UCSD-AML1 (cell line): Measurements from ENCODE around the gene ARHGEF7.
"Not testable (repeated sequence)": the region's sequence is repeated elsewhere in the genome, so short reads cannot be mapped to it uniquely, and the experiment has no call there.

Experiments
- DNase-seq: peaks from one replicate; lab custom pipeline; 2025; ENCODE audit not compliant: unreplicated experiment; lab: John Stamatoyannopoulos, UW

Gene ARHGEF7

DNA sequence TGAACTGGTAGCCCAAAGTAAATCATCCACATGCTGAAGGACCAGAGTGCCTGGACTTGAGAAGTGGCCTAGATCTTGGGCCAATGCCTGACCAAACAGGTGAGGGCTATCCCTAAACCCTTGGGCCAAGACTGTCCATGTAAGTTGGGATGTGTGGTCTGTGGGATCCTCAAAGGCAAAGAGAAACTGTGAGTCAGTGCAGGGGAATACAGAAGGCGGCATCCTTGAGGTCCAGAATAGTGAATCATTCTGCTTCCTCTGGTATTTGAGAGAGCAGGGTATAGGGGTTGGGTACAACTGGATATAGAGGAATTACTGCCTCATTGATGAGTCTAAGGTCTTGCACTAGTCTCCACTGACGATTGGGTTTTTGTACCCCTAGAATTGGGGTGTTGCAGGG lies 79.5 kb downstream of the ARHGEF7 start:
- DNase-seq: not testable (repeated sequence)

DNA sequence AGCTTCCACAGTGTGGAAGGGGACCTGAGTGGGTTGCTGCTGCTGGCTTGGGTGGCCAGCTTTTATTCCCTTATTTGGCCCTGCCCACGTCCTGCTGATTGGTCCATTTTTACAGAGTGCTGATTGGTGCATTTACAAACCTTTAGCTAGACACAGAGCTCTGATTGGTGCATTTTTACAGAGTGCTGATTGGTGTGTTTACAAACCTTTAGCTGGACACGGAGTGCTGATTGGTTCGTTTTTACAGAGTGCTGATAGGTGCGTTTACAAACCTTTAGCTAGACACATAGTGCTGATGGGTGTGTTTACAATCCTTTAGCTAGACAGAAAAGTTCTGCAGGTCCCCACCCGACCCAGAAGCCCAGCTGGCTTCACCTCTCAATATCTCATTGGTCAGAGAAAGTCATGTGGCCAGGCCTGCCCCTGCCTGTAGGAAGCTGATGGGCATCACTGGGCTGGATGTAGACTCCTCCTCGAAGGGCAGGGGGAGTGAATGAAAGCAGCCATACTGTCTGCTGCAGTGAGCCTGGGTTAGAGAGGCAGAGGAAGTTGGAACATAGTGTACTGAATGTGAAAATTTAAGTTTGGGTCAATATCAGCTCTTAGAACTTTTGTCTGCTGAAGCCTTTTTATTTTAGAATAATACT lies 83.7 kb downstream of the ARHGEF7 start:
- not testable (repeated sequence) for DNase-seq

DNA sequence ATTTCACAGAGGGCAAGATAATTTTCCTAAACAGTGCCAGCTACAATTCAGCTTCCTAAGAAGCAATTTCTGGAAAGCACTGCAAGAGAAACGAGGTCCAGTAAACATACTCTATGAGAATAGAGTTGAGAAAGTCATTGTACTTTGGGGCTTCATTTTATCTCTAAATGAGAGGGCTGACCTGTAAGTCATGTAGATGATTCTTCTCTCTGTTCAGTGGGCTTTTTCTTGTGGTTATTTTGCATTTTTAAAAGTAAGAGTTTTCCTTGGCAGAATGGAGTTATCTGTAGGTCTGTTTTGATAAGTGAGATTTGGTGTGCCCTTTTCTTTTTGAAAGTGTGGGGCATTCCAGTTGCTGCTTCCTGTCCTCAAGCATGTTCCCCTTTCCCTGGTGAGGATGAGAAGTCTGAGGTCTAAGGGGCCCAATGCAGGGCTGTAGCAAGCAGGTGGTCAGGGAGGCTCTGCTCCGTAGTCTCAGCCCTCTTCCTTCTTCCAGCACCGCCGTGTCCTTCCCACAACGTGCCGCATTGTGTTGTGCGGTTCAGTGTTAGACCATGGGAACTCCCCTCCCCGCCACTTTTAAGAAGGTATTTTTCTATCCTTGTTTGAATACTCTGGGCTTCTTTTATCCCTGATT lies 86.3 kb downstream of the ARHGEF7 start:
- no peak for DNase-seq

DNA sequence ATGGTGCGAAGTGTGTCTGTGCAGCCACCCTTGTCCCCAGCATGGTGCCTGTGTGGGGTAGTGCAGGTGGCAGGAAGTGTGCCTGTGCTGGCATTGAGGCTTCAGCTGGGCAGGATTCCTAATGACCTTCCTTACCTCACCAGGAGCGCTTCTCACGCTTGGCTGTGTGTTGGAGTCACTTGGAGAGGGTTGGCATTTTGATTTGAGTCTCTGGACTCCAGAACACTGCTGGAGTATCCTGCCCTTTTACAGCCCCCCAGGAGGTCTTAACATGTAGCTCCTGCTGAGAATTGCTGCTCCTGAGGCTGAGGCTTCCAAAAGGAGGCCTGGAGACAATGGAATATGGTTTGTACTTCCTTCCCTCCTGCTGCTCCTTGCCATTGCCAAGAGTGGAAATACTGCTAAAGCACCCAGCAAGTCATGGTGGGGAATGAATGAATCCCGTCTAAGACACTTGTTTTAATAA lies 87.1 kb downstream of the ARHGEF7 start:
- no peak for DNase-seq

GRCh38 chr13:111202745-111203144 lies 87.6 kb downstream of the ARHGEF7 start:
- no peak for DNase-seq

GRCh38 chr13:111203736-111204389 lies 88.8 kb downstream of the ARHGEF7 start:
- DNase-seq: no peak

DNA sequence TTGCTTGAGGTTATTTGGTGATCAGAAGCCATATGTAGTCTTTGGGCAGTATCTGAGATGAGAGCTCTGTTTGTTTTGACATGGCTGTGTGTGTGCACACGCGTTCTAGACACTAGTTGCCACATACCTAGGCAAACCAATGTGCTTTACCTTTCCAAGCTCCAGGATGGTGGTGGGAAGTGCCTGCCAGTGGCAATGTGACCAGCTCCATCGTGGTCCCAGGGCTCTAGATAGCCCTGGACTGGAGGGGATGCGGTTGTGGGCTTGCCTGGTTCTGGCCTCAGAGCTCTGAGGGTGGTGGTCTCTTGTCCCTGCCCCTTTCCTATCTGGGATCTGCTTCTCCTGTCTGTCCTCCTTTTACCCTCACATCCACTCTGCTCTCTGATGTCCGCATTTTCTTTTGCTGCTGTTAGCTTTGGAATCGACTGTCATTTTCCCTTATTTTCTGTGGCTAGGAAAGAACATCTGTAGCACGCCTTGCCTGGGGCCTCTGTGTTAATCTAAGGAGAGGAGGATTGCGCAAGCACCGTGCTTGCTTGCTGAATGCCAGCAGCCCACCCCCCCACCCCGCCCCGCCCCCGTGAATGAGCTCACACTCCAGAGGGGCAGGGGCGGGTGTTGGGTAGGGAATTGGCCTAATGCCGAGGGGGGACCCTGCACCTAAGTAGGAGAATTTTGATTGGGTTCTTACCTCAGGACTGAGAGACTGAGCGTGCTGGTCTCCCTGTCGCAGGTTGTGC lies 89.5 kb downstream of the ARHGEF7 start:
- no peak for DNase-seq

- no peak for DNase-seq
Measured at GRCh38 chr13:111206148-111206547, 91.0 kb downstream of the ARHGEF7 start.

- no peak for DNase-seq
Measured at GRCh38 chr13:111209613-111210012, 94.5 kb downstream of the ARHGEF7 start.

DNA sequence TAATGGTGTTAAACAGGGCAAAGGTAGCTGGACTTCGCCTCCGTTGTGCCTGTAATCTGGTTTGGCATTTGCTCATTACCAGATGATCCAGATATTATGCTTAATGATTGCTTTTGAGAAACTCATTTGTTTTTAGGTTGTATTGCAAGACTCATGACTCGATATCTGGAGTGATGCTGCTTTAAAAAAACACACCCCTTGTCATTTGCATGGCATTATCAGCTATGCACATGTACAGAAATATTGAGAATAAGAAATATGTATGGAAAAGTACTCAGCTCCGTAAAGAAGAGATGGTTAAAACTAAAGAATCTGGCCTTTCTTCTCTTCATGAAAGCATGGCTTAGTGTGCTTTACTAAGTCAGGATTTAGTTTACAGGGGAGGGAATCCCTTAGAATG lies 95.0 kb downstream of the ARHGEF7 start:
- DNase-seq: no peak

DNA sequence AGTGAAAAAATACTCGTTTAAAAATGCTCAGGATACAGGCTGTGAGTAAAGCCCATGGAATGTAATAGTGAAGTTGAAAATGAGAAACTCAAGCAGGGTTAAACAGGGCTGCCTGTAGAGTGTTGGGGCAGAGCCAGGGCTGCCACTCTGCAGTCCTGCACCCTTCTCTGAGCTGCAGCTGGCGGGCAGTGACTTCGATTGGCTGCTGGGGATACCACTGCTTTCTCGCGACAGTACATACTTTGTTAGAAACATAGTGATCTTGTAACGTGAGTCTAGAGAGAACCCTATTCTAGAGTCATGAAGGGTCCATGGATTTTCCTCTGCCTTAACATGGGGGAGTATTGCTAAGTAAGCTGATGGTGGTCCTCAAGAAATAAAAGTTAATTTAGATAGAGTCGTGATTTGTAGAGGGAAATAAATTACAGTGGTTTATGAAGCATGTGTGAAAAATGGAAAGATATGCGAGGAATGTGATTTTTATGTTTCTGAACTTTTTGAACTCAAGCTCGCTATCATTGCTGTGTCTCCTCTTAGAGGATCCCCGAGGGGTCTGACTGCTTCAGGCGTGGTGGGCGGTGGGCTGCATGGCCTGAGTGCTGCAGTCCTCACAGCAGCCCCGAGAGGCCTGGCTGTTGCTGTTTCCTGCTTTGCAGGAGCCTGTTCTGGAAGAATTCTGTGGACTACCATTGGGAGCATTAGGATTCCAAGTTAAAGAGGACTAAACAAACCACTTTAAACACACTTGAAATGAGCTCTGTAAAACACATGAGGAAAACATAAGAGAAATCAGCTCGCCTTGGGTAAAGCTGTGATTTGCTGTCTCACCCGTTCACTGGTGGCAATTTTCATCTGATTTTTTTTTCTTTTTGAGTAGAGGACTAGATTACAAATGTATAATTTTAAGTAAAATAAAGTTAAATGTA lies 95.7 kb downstream of the ARHGEF7 start:
- no peak for DNase-seq

- DNase-seq: no peak
Measured at GRCh38 chr13:111211789-111212516, 96.8 kb downstream of the ARHGEF7 start.

DNA sequence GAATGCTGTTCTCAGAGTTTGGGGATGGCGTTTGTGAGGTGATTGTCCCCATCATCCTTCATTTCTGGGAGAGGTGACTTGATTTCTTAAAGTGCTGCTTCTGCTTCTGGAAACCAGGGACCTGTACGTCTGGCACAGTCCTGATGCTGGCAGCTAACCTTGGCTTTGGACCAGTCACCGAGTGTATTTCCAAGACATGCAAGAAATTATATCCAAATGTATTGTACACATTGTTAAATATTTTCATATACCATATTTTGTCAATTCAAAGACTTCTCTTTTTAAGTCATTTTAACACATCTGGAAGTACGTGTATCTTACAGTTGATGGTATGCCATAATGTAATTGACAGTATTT lies 97.4 kb downstream of the ARHGEF7 start:
- DNase-seq: no peak

DNA sequence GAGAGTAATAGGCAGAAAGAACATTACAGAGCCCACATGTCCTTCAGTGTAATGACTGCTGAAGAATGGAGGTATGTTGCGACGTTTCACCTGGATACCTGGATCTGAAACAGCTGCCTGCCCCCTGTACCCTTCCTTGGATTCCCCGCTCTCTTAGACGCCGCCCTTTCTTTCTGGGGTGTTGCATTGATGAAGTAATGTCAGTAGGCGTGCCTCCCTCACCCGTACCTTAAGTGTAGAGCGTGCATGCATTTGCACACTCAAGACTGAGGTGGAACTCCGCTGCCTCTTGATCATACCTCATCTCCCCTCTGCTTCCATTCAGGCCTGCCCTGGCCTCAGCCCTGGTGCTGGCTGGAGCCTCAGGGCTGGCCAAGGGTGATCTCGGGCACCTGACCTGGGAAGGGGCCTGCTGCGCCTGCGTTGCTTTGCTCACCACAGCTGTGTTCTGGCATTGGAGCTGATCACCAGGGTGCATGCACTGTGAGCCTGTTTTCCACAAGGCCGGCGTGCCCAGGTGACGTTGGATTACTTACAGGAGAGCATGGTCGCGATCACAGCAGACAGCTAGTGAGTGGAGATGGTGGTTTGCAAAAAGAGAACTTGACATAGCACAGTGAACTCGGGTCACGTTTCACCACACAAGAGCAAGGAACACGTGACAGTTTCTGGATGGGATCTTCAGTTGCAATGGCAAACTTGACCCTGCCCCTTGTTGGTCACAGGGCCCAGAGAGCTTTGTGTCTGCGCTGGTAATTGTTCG lies 99.0 kb downstream of the ARHGEF7 start:
- no peak for DNase-seq

- no peak for DNase-seq
Measured at GRCh38 chr13:111215081-111216047, 100.3 kb downstream of the ARHGEF7 start.

DNA sequence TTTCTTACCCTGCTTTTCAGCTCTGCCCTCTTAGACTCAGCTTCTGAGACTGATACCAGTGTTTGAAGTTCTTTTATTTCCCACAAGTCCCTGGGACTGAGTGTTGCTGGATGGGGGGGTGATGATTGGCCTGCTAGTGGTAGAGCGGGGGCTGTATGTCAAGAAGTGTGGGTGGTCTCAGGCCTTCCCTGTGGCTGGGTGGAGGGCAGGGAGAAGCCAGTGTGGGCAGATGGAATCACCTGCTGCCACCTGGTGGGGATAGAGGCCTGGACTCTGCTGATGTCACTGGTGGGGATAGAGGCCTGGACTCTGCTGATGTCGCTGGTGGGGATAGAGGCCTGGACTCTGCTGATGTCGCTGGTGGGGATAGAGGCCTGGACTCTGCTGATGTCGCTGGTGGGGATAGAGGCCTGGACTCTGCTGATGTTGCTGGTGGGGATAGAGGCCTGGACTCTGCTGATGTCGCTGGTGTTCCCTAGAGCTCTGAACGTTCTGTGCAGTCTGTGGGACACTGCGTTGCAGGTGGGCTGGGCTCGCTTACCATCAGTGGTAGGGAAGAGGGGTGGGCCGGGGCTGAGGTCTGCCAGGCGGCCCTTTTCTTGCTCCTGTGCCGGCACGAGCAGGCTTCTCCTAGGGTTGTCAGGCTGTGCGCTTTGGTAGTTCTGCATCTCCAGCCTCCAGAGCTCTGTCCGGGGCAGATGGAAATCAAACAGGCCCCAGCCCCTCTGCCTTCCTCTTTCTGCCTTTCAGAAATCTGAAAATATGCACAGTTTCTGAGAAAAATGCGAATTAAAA lies 101.3 kb downstream of the ARHGEF7 start:
- DNase-seq: no peak

DNA sequence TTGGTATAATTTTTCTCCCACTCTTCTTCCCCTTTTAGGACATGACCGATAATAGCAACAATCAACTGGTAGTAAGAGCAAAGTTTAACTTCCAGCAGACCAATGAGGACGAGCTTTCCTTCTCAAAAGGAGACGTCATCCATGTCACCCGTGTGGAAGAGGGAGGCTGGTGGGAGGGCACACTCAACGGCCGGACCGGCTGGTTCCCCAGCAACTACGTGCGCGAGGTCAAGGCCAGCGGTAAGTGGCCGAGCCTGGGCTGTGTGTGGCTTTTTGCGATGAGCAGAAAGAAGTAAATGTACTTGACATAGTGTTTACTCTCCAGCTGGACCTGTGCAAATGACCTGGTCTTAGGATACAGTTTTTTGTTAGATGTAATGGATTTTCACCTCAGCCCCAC lies 102.5 kb downstream of the ARHGEF7 start:
- no peak for DNase-seq
